ENCODE data around the gene SORBS2.
"Not testable (repeated sequence)": the region's sequence is repeated elsewhere in the genome, so short reads cannot be mapped to it uniquely, and the experiment has no call there.

SORBS2 gene

GRCh38 chr4:185570727-185571126 lies 241.3 kb downstream of the SORBS2 start:
- Histone ChIP-seq H3K4me3 (ENCODE audit: low read depth, low read length) (no peak overlapping the region), H3K27ac (ENCODE audit: low read depth, low read length) (no peak overlapping the region), H3K27me3 (ENCODE audit: control insufficient read depth, insufficient read depth, low read length) (no peaks in the 10 kb centered on the region), H3K4me1 (ENCODE audit: control insufficient read depth, insufficient read depth, low read length) (peaks cover 9% of the 10 kb centered on the region), H3K36me3 (ENCODE audit: control insufficient read depth, insufficient read depth, low read length) (no peaks in the 10 kb centered on the region), H3K9me3 (ENCODE audit: control insufficient read depth, insufficient read depth, low read length) (no peaks in the 10 kb centered on the region), H3K9ac (ENCODE audit: low read depth, low read length) (no peak overlapping the region)

GRCh38 chr4:185567381-185568376 lies 244.3 kb downstream of the SORBS2 start:
- Histone ChIP-seq H3K27me3 (ENCODE audit: control insufficient read depth, insufficient read depth, low read length) (no peaks in the 10 kb centered on the region), H3K9ac (ENCODE audit: low read depth, low read length) (no peak overlapping the region; the same call in 1 of the 2 replicates), H3K4me1 (ENCODE audit: control insufficient read depth, insufficient read depth, low read length) (no peaks in the 10 kb centered on the region), H3K4me3 (ENCODE audit: low read depth, low read length) (no peak overlapping the region), H3K36me3 (ENCODE audit: control insufficient read depth, insufficient read depth, low read length) (no peaks in the 10 kb centered on the region), H3K27ac (ENCODE audit: low read depth, low read length) (peak overlapping the region; percentile 74), H3K9me3 (ENCODE audit: control insufficient read depth, insufficient read depth, low read length) (peaks cover 7% of the 10 kb centered on the region)

GRCh38 chr4:185566972-185567371 lies 245.0 kb downstream of the SORBS2 start:
- Histone ChIP-seq H3K9ac (ENCODE audit: low read depth, low read length) (no peak overlapping the region; the same call in 1 of the 2 replicates), H3K4me3 (ENCODE audit: low read depth, low read length) (no peak overlapping the region), H3K36me3 (ENCODE audit: control insufficient read depth, insufficient read depth, low read length) (no peaks in the 10 kb centered on the region), H3K4me1 (ENCODE audit: control insufficient read depth, insufficient read depth, low read length) (no peaks in the 10 kb centered on the region), H3K27me3 (ENCODE audit: control insufficient read depth, insufficient read depth, low read length) (no peaks in the 10 kb centered on the region), H3K27ac (ENCODE audit: low read depth, low read length) (peak overlapping the region; percentile 74), H3K9me3 (ENCODE audit: control insufficient read depth, insufficient read depth, low read length) (peaks cover 7% of the 10 kb centered on the region)

- Histone ChIP-seq H3K4me3 (ENCODE audit: low read depth, low read length) (no peak overlapping the region), H3K27ac (ENCODE audit: low read depth, low read length) (peak overlapping the region; percentile 74), H3K9ac (ENCODE audit: low read depth, low read length) (no peak overlapping the region)
These were observed 245.6 kb downstream of the SORBS2 start for GRCh38 chr4:185566425-185566824.

GRCh38 chr4:185565696-185566095 lies 246.3 kb downstream of the SORBS2 start:
- H3K9me3 ChIP-seq (ENCODE audit: control insufficient read depth, insufficient read depth, low read length): peaks cover 7% of the 10 kb centered on the region
- H3K27me3 ChIP-seq (ENCODE audit: control insufficient read depth, insufficient read depth, low read length): no peaks in the 10 kb centered on the region
- no peak overlapping the region for H3K9ac ChIP-seq (ENCODE audit: low read depth, low read length)
- H3K36me3 ChIP-seq (ENCODE audit: control insufficient read depth, insufficient read depth, low read length): no peaks in the 10 kb centered on the region
- H3K4me1 ChIP-seq (ENCODE audit: control insufficient read depth, insufficient read depth, low read length): no peaks in the 10 kb centered on the region
- no peak overlapping the region for H3K27ac ChIP-seq (ENCODE audit: low read depth, low read length)
- no peak overlapping the region for H3K4me3 ChIP-seq (ENCODE audit: low read depth, low read length)

More at GRCh38 chr4:185566425-185566824, 245.6 kb downstream of the SORBS2 start:
- H3K4me1 ChIP-seq (ENCODE audit: control insufficient read depth, insufficient read depth, low read length): no peaks in the 10 kb centered on the region
- no peaks in the 10 kb centered on the region for H3K36me3 ChIP-seq (ENCODE audit: control insufficient read depth, insufficient read depth, low read length)
- no peaks in the 10 kb centered on the region for H3K27me3 ChIP-seq (ENCODE audit: control insufficient read depth, insufficient read depth, low read length)
- peaks cover 7% of the 10 kb centered on the region for H3K9me3 ChIP-seq (ENCODE audit: control insufficient read depth, insufficient read depth, low read length)

GRCh38 chr4:185564349-185564748 lies 247.6 kb downstream of the SORBS2 start:
- no peaks in the 10 kb centered on the region for H3K4me1 ChIP-seq (ENCODE audit: control insufficient read depth, insufficient read depth, low read length)
- no peak overlapping the region for H3K9ac ChIP-seq (ENCODE audit: low read depth, low read length)
- no peak overlapping the region for H3K4me3 ChIP-seq (ENCODE audit: low read depth, low read length)
- H3K36me3 ChIP-seq (ENCODE audit: control insufficient read depth, insufficient read depth, low read length): no peaks in the 10 kb centered on the region
- H3K27ac ChIP-seq (ENCODE audit: low read depth, low read length): no peak overlapping the region
- no peaks in the 10 kb centered on the region for H3K27me3 ChIP-seq (ENCODE audit: control insufficient read depth, insufficient read depth, low read length)
- peaks cover 7% of the 10 kb centered on the region for H3K9me3 ChIP-seq (ENCODE audit: control insufficient read depth, insufficient read depth, low read length)

GRCh38 chr4:185562531-185562930 lies 249.5 kb downstream of the SORBS2 start:
- H3K9ac ChIP-seq (ENCODE audit: low read depth, low read length): no peak overlapping the region
- no peaks in the 10 kb centered on the region for H3K27me3 ChIP-seq (ENCODE audit: control insufficient read depth, insufficient read depth, low read length)
- peaks cover 7% of the 10 kb centered on the region for H3K9me3 ChIP-seq (ENCODE audit: control insufficient read depth, insufficient read depth, low read length)
- H3K36me3 ChIP-seq (ENCODE audit: control insufficient read depth, insufficient read depth, low read length): no peaks in the 10 kb centered on the region
- H3K27ac ChIP-seq (ENCODE audit: low read depth, low read length): no peak overlapping the region
- no peak overlapping the region for H3K4me3 ChIP-seq (ENCODE audit: low read depth, low read length)
- no peaks in the 10 kb centered on the region for H3K4me1 ChIP-seq (ENCODE audit: control insufficient read depth, insufficient read depth, low read length)

- Histone ChIP-seq H3K9ac (ENCODE audit: low read depth, low read length) (no peak overlapping the region), H3K4me1 (ENCODE audit: control insufficient read depth, insufficient read depth, low read length) (no peaks in the 10 kb centered on the region), H3K27me3 (ENCODE audit: control insufficient read depth, insufficient read depth, low read length) (no peaks in the 10 kb centered on the region), H3K4me3 (ENCODE audit: low read depth, low read length) (no peak overlapping the region), H3K27ac (ENCODE audit: low read depth, low read length) (peak overlapping the region; percentile 42), H3K36me3 (ENCODE audit: control insufficient read depth, insufficient read depth, low read length) (no peaks in the 10 kb centered on the region), H3K9me3 (ENCODE audit: control insufficient read depth, insufficient read depth, low read length) (peaks cover 4% of the 10 kb centered on the region)
These were observed 251.7 kb downstream of the SORBS2 start for GRCh38 chr4:185560316-185560715.

- H3K27ac ChIP-seq (ENCODE audit: low read depth, low read length): peak overlapping the region; percentile 42
- H3K9me3 ChIP-seq (ENCODE audit: control insufficient read depth, insufficient read depth, low read length): peaks cover under 1% of the 10 kb centered on the region
- H3K4me3 ChIP-seq (ENCODE audit: low read depth, low read length): no peak overlapping the region
- no peaks in the 10 kb centered on the region for H3K36me3 ChIP-seq (ENCODE audit: control insufficient read depth, insufficient read depth, low read length)
- no peak overlapping the region for H3K9ac ChIP-seq (ENCODE audit: low read depth, low read length)
- no peaks in the 10 kb centered on the region for H3K27me3 ChIP-seq (ENCODE audit: control insufficient read depth, insufficient read depth, low read length)
- H3K4me1 ChIP-seq (ENCODE audit: control insufficient read depth, insufficient read depth, low read length): no peaks in the 10 kb centered on the region
These were observed 252.1 kb downstream of the SORBS2 start for GRCh38 chr4:185559915-185560281.

GRCh38 chr4:185559251-185559914 lies 252.6 kb downstream of the SORBS2 start:
- H3K9me3 ChIP-seq (ENCODE audit: control insufficient read depth, insufficient read depth, low read length); H3K9ac ChIP-seq (ENCODE audit: low read depth, low read length); H3K4me1 ChIP-seq (ENCODE audit: control insufficient read depth, insufficient read depth, low read length); H3K36me3 ChIP-seq (ENCODE audit: control insufficient read depth, insufficient read depth, low read length); H3K4me3 ChIP-seq (ENCODE audit: low read depth, low read length); H3K27me3 ChIP-seq (ENCODE audit: control insufficient read depth, insufficient read depth, low read length): not testable (repeated sequence)
- H3K27ac ChIP-seq (ENCODE audit: low read depth, low read length): peak overlapping the region; percentile 35

Measured in HUES48 (cell line).